Measurements from ENCODE around the gene PBXIP1.
A peak's percentile ranks its signal among the peaks of the same experiment; 100 is the strongest.

PBXIP1 gene

GRCh38 chr1:155002464-155003226, 46.7 kb upstream of the PBXIP1 start, which contains the start of gene ZBTB7B:
ZBTB7B (plus strand) TSS chr1:155002802; CDS start chr1:155014661, 11,859 bp downstream.
- peak within 1 kb of the TSS; percentile 90 for H3K4me3 ChIP-seq (replicated peaks; ENCODE audit: low read depth, low read length)
- no peak for TF ChIP-seq CTCF (IDR thresholded peaks at IDR 0.05; ENCODE audit: low read length, missing control alignments)
- no peak for DNase-seq (ENCODE audit: low read depth)

GRCh38 chr1:155001675-155002463, 46.0 kb upstream of the PBXIP1 start:
- DNase-seq (ENCODE audit: low read depth): peak; percentile 99
- H3K4me3 ChIP-seq (replicated peaks; ENCODE audit: low read depth, low read length): peak overlapping the region; percentile 90
- peak; percentile 45 for TF ChIP-seq CTCF (IDR thresholded peaks at IDR 0.05; ENCODE audit: low read length, missing control alignments)

- DNase-seq (ENCODE audit: low read depth): peak; percentile 27
- TF ChIP-seq CTCF (IDR thresholded peaks at IDR 0.05; ENCODE audit: low read length, missing control alignments): no peak
- H3K4me3 ChIP-seq (replicated peaks; ENCODE audit: low read depth, low read length): peak overlapping the region; percentile 90
Measured at GRCh38 chr1:155001425-155001674, 45.5 kb upstream of the PBXIP1 start.

GRCh38 chr1:155000726-155001424, 45.0 kb upstream of the PBXIP1 start:
- DNase-seq (ENCODE audit: low read depth): peak; percentile 83
- TF ChIP-seq CTCF (IDR thresholded peaks at IDR 0.05; ENCODE audit: low read length, missing control alignments): no peak
- peak overlapping the region; percentile 90 for H3K4me3 ChIP-seq (replicated peaks; ENCODE audit: low read depth, low read length)

- no peak for TF ChIP-seq CTCF (IDR thresholded peaks at IDR 0.05; ENCODE audit: low read length, missing control alignments)
- DNase-seq (ENCODE audit: low read depth): no peak
- H3K4me3 ChIP-seq (replicated peaks; ENCODE audit: low read depth, low read length): peak overlapping the region; percentile 90
Measured at GRCh38 chr1:155000411-155000725, 44.5 kb upstream of the PBXIP1 start.

GRCh38 chr1:154999571-155000410, 43.9 kb upstream of the PBXIP1 start:
- H3K4me3 ChIP-seq (replicated peaks; ENCODE audit: low read depth, low read length): peak overlapping the region; percentile 90
- no peak for DNase-seq (ENCODE audit: low read depth)
- no peak for TF ChIP-seq CTCF (IDR thresholded peaks at IDR 0.05; ENCODE audit: low read length, missing control alignments)
